Esophagus squamous epithelium (tissue), 5 donors: ENCODE results near the gene TBC1D20. TPM values are rescaled to one million over a fixed set of nuclear protein-coding genes. Genes with fewer than 3 reads are reported as not detected.
"Not testable (repeated sequence)": the region's sequence is repeated elsewhere in the genome, so short reads cannot be mapped to it uniquely, and the experiment has no call there.

Source experiments
- DNase-seq: peaks from one replicate; lab custom pipeline; 2025; lab: John Stamatoyannopoulos, UW
- H3K27ac ChIP-seq, 4 donors: fragments of 200-600 bp; sonication (generic); one replicate each; pipeline ENCODE4 v1.5.1; 2016 to 2019; ENCODE audit warnings: mild to moderate bottlenecking in 1 of 4
- H3K27me3 ChIP-seq, 4 donors: fragments of 200-600 bp; sonication (generic); 1 replicate in 3 of 4; 2 replicates in 1 of 4; pipeline versions ENCODE4 v1.5.1 to v1.6.0; 2017 to 2021; ENCODE audit warnings: antibody characterized with exemption in 1 of 4
- H3K36me3 ChIP-seq, 3 donors: fragments of 200-600 bp; sonication (generic); one replicate each; pipeline ENCODE4 v1.5.1; 2016 to 2019
- H3K4me1 ChIP-seq, 3 donors: fragments of 200-600 bp; sonication (generic); one replicate each; pipeline ENCODE4 v1.5.1; 2017 to 2019
- H3K4me3 ChIP-seq, 4 donors: fragments of 200-600 bp; sonication (generic); 1 replicate in 3 of 4; 2 replicates in 1 of 4; pipeline ENCODE4 v1.5.1; 2016 to 2019; ENCODE audit warnings: mild to moderate bottlenecking in 2 of 4, moderate library complexity in 1 of 4
- H3K9me3 ChIP-seq, 3 donors: fragments of 200-600 bp; sonication (generic); one replicate each; pipeline ENCODE4 v1.5.1; 2016 to 2019
- CTCF ChIP-seq, 6 experiments: fragments of 450-650 bp in 4 of 6; fragments of 200-600 bp in 2 of 6; sonication (generic) in 2 of 6; IDR thresholded peaks; one replicate each; pipeline ENCODE4 v1.5.1; 2016 to 2019; ENCODE audit warnings: antibody characterized with exemption in 6 of 6, mild to moderate bottlenecking in 4 of 6, moderate library complexity in 4 of 6
- POLR2A ChIP-seq, 4 donors: fragments of 450-650 bp; IDR thresholded peaks; one replicate each; pipeline ENCODE4 v1.6.1; 2017; ENCODE audit warnings: antibody characterized with exemption in 4 of 4, mild to moderate bottlenecking in 4 of 4, moderate library complexity in 3 of 4
- WGBS, 2 donors: methylation state at CpG; one replicate each; pipeline ENCODE4 v1.1.5; 2018; 5-methylcytosine and 5-hydroxymethylcytosine counted together
- intact Hi-C: fragments of 100-400 bp; cut with DNase I; formaldehyde crosslinking; loops from one replicate; pipeline ENCODE4 v1.15.0; 2022
- total RNA-seq, 4 donors: library from RNA; depleted of rRNA; stranded (reverse); fragments of >200 nt; gene quantifications; one replicate each; pipeline ENCODE4 v1.1.0, GENCODE V29; 2016
- donor health status: DM: yes; HTN: yes; CAD: no.

TBC1D20 gene
- total RNA-seq, 4 donors from 2014 or later = 18.1 to 33.2 (median 26.0) TPM

GRCh38 chr20:478949-479429 lies 16.7 kb upstream of the TBC1D20 start:
- Histone ChIP-seq H3K9me3 (no peaks in the 10 kb centered on the region), H3K27ac (no peak overlapping the region), H3K4me1 (peaks cover 0 to 21% (median 0%) of the 10 kb centered on the region in 3 donors), H3K4me3 (no peak overlapping the region), H3K27me3 (no peaks in the 10 kb centered on the region), H3K36me3 (peaks cover 9 to 74% (median 9%) of the 10 kb centered on the region in 3 donors)
- 49 to 59% methylated on average over 3 of the region's 3 CpGs for WGBS, 2 donors
- no peak for DNase-seq
- intact Hi-C loops = loop anchor here (5.0 kb wide), 1 partner anchor 127 kb away; no protein-coding TSS in a partner anchor
- TF ChIP-seq CTCF (IDR thresholded peaks at IDR 0.05) (peak in 5 of 6 experiments; percentile 44 to 70 (median 61)), POLR2A (IDR thresholded peaks at IDR 0.05) (no peak)

- intact Hi-C loops = loop anchor here (5.0 kb wide), 1 partner anchor 126 kb away; no protein-coding TSS in a partner anchor
- Histone ChIP-seq H3K4me3 (no peak overlapping the region), H3K9me3 (no peaks in the 10 kb centered on the region), H3K36me3 (peaks cover 2 to 67% (median 7%) of the 10 kb centered on the region in 3 donors), H3K27ac (no peak overlapping the region), H3K4me1 (peaks cover 0 to 21% (median 0%) of the 10 kb centered on the region in 3 donors), H3K27me3 (no peaks in the 10 kb centered on the region)
- TF ChIP-seq CTCF (IDR thresholded peaks at IDR 0.05) = no peak
- no peak for TF ChIP-seq POLR2A (IDR thresholded peaks at IDR 0.05)
- WGBS, 2 donors = 76 to 87% methylated on average over 5 to 7 of the region's 8 CpGs
- DNase-seq = no peak
Observed at GRCh38 chr20:478010-478948, 15.9 kb upstream of the TBC1D20 start.

- H3K4me3 ChIP-seq, H3K9me3 ChIP-seq, H3K27me3 ChIP-seq, DNase-seq, H3K27ac ChIP-seq: not testable (repeated sequence)
- 84% methylated on average over 5 of the region's 6 CpGs for WGBS, 2 donors
- intact Hi-C loops = loop anchor here (5.0 kb wide), 1 partner anchor 124 kb away; no protein-coding TSS in a partner anchor
- Histone ChIP-seq H3K36me3 (peaks cover 0 to 51% (median 0%) of the 10 kb centered on the region in 3 donors), H3K4me1 (peaks cover 0 to 21% (median 0%) of the 10 kb centered on the region in 3 donors)
Observed at GRCh38 chr20:476561-477249, 14.4 kb upstream of the TBC1D20 start.

GRCh38 chr20:475463-476357 lies 13.4 kb upstream of the TBC1D20 start:
- H3K9me3 ChIP-seq = no peaks in the 10 kb centered on the region
- no peak for DNase-seq
- peaks cover 0 to 21% (median 0%) of the 10 kb centered on the region in 3 donors for H3K4me1 ChIP-seq
- intact Hi-C loops = loop anchor here (5.0 kb wide), 1 partner anchor 123 kb away; no protein-coding TSS in a partner anchor
- no peaks in the 10 kb centered on the region for H3K27me3 ChIP-seq
- peaks cover 0 to 41% (median 0%) of the 10 kb centered on the region in 3 donors for H3K36me3 ChIP-seq
- TF ChIP-seq CTCF (IDR thresholded peaks at IDR 0.05) (no peak), POLR2A (IDR thresholded peaks at IDR 0.05) (no peak)
- H3K4me3 ChIP-seq = no peak overlapping the region
- 70 to 75% methylated on average over 5 to 6 of the region's 6 CpGs for WGBS, 2 donors
- H3K27ac ChIP-seq = peak overlapping the region in 1 of 4 donors; percentile 13
